Measurements from ENCODE around the gene DVL1.

DVL1 gene

GRCh38 chr1:1310476-1311053, 38.7 kb downstream of the DVL1 start:
- DNase-seq (ENCODE audit: low read depth in 1 of 2, low spot score in 1 of 2): peak in 1 of 2 experiments; percentile 83
- no peak for TF ChIP-seq JUND (IDR thresholded peaks at IDR 0.05; ENCODE audit: low read depth)
- in situ Hi-C loops (cut with HindIII; ENCODE audit: low pct_unique_long_range_greater_than_20kb, low sequenced_read_pairs): no loop called here

- DNase-seq (ENCODE audit: low read depth in 1 of 2, low spot score in 1 of 2): no peak
- TF ChIP-seq JUND (IDR thresholded peaks at IDR 0.05; ENCODE audit: low read depth): no peak
- in situ Hi-C loops (cut with HindIII; ENCODE audit: low pct_unique_long_range_greater_than_20kb, low sequenced_read_pairs): no loop called here
These were observed 39.2 kb downstream of the DVL1 start for GRCh38 chr1:1310109-1310385.

- in situ Hi-C loops (cut with HindIII; ENCODE audit: low pct_unique_long_range_greater_than_20kb, low sequenced_read_pairs): no loop called here
- DNase-seq (ENCODE audit: low read depth in 1 of 2, low spot score in 1 of 2): peak in 1 of 2 experiments; percentile 52
- no peak for TF ChIP-seq JUND (IDR thresholded peaks at IDR 0.05; ENCODE audit: low read depth)
These were observed 39.7 kb downstream of the DVL1 start for GRCh38 chr1:1309251-1310108.

GRCh38 chr1:1308756-1309250, 40.4 kb downstream of the DVL1 start:
- DNase-seq (ENCODE audit: low read depth in 1 of 2, low spot score in 1 of 2): no peak
- TF ChIP-seq JUND (IDR thresholded peaks at IDR 0.05; ENCODE audit: low read depth): no peak
- in situ Hi-C loops (cut with HindIII; ENCODE audit: low pct_unique_long_range_greater_than_20kb, low sequenced_read_pairs): no loop called here

- TF ChIP-seq JUND (IDR thresholded peaks at IDR 0.05; ENCODE audit: low read depth): no peak
- in situ Hi-C loops (cut with HindIII; ENCODE audit: low pct_unique_long_range_greater_than_20kb, low sequenced_read_pairs): no loop called here
- DNase-seq (ENCODE audit: low read depth in 1 of 2, low spot score in 1 of 2): peak; percentile 89 to 91
These were observed 41.1 kb downstream of the DVL1 start, which contains the start of the genes ACAP3 and PUSL1 for GRCh38 chr1:1307923-1308755. Gene ACAP3, minus strand, starts transcription at chr1:1307930. Its CDS starts 115 bp downstream, at chr1:1307815. Gene PUSL1, plus strand, starts transcription at chr1:1308597. Its CDS starts 47 bp downstream, at chr1:1308644.

DNA sequence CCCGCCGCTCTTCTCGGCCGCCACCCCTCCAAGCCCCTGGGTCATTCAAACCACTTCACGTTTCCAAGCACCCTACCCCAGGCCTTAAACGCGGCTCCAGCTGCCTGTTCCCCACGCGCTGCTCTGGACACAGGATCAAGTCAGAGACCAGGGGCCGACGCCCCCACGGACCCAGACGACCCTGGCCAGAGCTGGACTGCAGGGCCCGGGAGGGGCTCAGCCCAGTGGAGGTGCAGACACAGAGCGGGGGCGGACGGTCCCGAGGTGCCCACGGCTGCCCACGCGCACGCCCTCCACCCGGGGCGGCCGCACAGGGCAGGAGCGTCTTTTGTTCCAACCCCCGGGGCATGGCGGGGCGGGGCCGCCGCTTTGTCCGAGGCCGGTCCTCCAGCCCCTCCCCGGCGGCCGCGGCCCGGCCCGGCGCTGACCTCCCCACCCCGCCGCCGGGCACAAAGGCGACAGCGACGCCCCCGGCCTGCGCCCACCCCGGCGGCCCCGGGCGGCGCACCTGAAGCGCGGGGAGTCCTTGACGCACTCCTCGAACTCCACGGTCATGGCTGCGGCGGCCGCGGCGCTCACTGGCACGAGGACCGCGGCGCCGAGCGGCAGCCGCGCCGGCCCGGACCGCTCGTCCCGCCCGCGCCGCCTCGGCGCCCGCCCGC, 41.8 kb downstream of the DVL1 start:
- in situ Hi-C loops (cut with HindIII; ENCODE audit: low pct_unique_long_range_greater_than_20kb, low sequenced_read_pairs): no loop called here
- no peak for TF ChIP-seq JUND (IDR thresholded peaks at IDR 0.05; ENCODE audit: low read depth)
- peak in 1 of 2 experiments; percentile 51 for DNase-seq (ENCODE audit: low read depth in 1 of 2, low spot score in 1 of 2)

GRCh38 chr1:1306661-1307260, 42.5 kb downstream of the DVL1 start:
- in situ Hi-C loops (cut with HindIII; ENCODE audit: low pct_unique_long_range_greater_than_20kb, low sequenced_read_pairs): no loop called here
- no peak for TF ChIP-seq JUND (IDR thresholded peaks at IDR 0.05; ENCODE audit: low read depth)
- DNase-seq (ENCODE audit: low read depth in 1 of 2, low spot score in 1 of 2): no peak

- in situ Hi-C loops (cut with HindIII; ENCODE audit: low pct_unique_long_range_greater_than_20kb, low sequenced_read_pairs): no loop called here
- no peak for DNase-seq (ENCODE audit: low read depth in 1 of 2, low spot score in 1 of 2)
- TF ChIP-seq JUND (IDR thresholded peaks at IDR 0.05; ENCODE audit: low read depth): no peak
These were observed 43.1 kb downstream of the DVL1 start for GRCh38 chr1:1306070-1306660.

DNA sequence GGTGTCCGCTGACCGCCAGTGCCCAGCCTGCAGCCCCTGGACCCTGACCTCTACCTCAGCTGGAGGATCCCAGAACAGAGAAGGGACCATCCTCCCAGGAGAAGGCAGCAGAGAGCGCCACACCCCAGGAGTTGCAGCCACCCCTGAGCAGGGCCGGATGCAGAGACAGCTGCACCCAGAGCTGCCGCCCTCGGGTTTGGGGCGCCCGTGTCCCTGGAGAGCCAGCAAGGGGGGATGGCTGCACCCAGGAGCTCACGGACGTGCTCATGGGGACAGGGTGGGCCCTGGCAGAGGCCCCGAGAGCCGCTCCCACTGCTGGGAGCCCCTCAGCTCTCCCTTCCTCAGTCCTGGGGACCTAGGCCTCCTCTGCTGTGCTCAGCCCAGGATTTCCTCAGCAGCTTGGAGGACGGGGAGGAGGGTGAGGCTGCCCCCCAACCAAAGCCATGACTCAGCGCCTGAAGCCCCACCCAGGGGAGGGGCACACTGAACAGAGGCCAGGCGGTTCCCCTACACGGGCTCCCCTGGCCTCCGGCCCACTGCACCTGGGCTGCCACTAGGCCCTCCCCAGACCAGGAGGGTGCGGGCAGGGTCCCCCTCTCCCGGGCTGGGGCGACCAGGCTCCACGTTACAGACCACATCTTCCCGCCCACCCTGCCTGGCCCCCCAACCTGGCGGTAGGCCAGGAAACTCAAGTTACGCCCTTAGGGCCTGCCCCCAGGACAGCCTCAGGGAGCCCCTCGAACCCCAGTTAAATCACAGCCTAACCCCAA, 43.7 kb downstream of the DVL1 start:
- in situ Hi-C loops (cut with HindIII; ENCODE audit: low pct_unique_long_range_greater_than_20kb, low sequenced_read_pairs): no loop called here
- no peak for DNase-seq (ENCODE audit: low read depth in 1 of 2, low spot score in 1 of 2)
- TF ChIP-seq JUND (IDR thresholded peaks at IDR 0.05; ENCODE audit: low read depth): no peak

GRCh38 chr1:1304331-1305299, 44.6 kb downstream of the DVL1 start:
- in situ Hi-C loops (cut with HindIII; ENCODE audit: low pct_unique_long_range_greater_than_20kb, low sequenced_read_pairs): no loop called here
- TF ChIP-seq JUND (IDR thresholded peaks at IDR 0.05; ENCODE audit: low read depth): no peak
- DNase-seq (ENCODE audit: low read depth in 1 of 2, low spot score in 1 of 2): no peak
